Right lobe of liver (tissue), 6 donors: Measurements from ENCODE around the gene RNF133. TPM values are rescaled to one million over a fixed set of nuclear protein-coding genes. Genes with fewer than 3 reads are reported as not detected.
A peak's percentile ranks its signal among the peaks of the same experiment; 100 is the strongest.

Source experiments
- ATAC-seq, 4 donors: fragments of 200-7000 bp; cut with Tn5 transposase; one replicate each; pipeline ENCODE4 v1.9.1; 2020; ENCODE audit warnings: mild to moderate bottlenecking in 4 of 4, moderate library complexity in 4 of 4
- DNase-seq, 3 donors: peaks; one replicate each; pipeline ENCODE4 v3.0.0-alpha.2; 2020
- H3K27ac ChIP-seq, 3 donors: fragments of 200-600 bp; one replicate each; pipeline ENCODE4 v1.8.0; 2022
- H3K27me3 ChIP-seq, 2 donors: fragments of 200-600 bp; one replicate each; pipeline ENCODE4 v1.8.0; 2022
- H3K36me3 ChIP-seq, 4 donors: fragments of 200-600 bp; sonication (generic) in 1 of 4; one replicate each; pipeline versions ENCODE4 v1.5.1 to v1.8.0; 2017 to 2022; ENCODE audit warnings: control low read depth in 1 of 4
- H3K4me1 ChIP-seq, 4 donors: fragments of 200-600 bp; sonication (generic) in 1 of 4; one replicate each; pipeline versions ENCODE4 v1.5.1 to v1.8.0; 2017 to 2022; ENCODE audit warnings: control low read depth in 1 of 4
- H3K4me3 ChIP-seq, 3 donors: fragments of 200-600 bp; one replicate each; pipeline ENCODE4 v1.8.0; 2022
- H3K9me3 ChIP-seq, 4 donors: fragments of 200-600 bp; sonication (generic) in 1 of 4; one replicate each; pipeline versions ENCODE4 v1.5.1 to v1.8.0; 2017 to 2022; ENCODE audit warnings: control low read depth in 1 of 4
- POLR2A ChIP-seq: fragments of 450-650 bp; IDR thresholded peaks from one replicate; pipeline ENCODE4 v1.6.1; 2017; ENCODE audit warnings: antibody characterized with exemption, mild to moderate bottlenecking
- WGBS: methylation state at CpG from one replicate; pipeline ENCODE4 v1.1.6; 2018; ENCODE audit warnings: low coverage, low lambda C conversion rate; ENCODE audit not compliant: insufficient coverage; ENCODE audit errors: missing lambda C conversion rate; 5-methylcytosine and 5-hydroxymethylcytosine counted together
- intact Hi-C, 2 donors: fragments of 100-400 bp; cut with DNase I; formaldehyde crosslinking; loops; one replicate each; pipeline versions ENCODE4 v1.11.2 to v1.14.1; 2022
- small RNA-seq, 2 experiments: library from RNA; depleted of rRNA; stranded (forward); fragments of <200 nt; gene quantifications; one replicate each; pipeline ENCODE3, GENCODE V24; 2016
- total RNA-seq, 6 experiments: library from RNA; depleted of rRNA in 2 of 6; stranded (reverse); fragments of >200 nt in 2 of 6; fragmentation: NEBNext Ultra II Directional in 3 of 6; extraction: Animal tissue kit (Norgen Biotek cat#: 25700) in 3 of 6; gene quantifications; one replicate each; pipeline versions ENCODE4 v1.1.0 to v1.2.4, GENCODE V29; 2016 to 2023
- TF ChIP-seq, protein P1 (sequence below), 4 donors: fragments of 200-600 bp in 3 of 4; fragments of 450-650 bp in 1 of 4; IDR thresholded peaks; one replicate each; pipeline versions ENCODE4 v1.5.1 to v1.8.0; 2016 to 2022; ENCODE audit warnings: antibody characterized with exemption in 4 of 4, mild to moderate bottlenecking in 2 of 4
- donor health status: DM: no; HTN: yes; CAD: no.
- donor health status: DM: no; HTN: no; CAD: no.
- donor health status: DM: no; HTN: no; CAD: no.
- donor health status: DM: no; HTN: yes; CAD: no.
- donor health status: DM: no; HTN: yes; CAD: no.

RNF133 gene
- total RNA-seq, 6 experiments from 2014 or later: 0.22 to 0.74 (median 0.35) TPM; not detected in 1

DNA sequence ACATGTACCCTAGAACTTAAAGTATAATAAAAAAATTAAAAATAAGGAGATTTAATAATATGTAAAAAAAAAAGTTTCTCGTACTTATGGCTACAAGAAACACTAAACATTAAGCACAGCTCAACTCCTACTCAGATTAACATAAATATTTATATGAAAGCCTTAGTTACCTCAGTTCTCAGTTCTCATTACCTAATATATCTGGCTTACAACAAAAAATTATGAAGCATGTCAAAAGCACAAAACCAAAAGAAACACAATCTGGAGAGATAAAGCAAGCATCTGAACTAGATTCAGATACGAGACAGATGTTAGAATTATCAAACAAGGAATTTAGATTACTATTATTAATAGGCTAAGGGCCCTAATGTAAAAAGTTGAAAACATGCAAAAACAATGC, 40.1 kb downstream of the RNF133 start:
- TF ChIP-seq, protein P1, sequence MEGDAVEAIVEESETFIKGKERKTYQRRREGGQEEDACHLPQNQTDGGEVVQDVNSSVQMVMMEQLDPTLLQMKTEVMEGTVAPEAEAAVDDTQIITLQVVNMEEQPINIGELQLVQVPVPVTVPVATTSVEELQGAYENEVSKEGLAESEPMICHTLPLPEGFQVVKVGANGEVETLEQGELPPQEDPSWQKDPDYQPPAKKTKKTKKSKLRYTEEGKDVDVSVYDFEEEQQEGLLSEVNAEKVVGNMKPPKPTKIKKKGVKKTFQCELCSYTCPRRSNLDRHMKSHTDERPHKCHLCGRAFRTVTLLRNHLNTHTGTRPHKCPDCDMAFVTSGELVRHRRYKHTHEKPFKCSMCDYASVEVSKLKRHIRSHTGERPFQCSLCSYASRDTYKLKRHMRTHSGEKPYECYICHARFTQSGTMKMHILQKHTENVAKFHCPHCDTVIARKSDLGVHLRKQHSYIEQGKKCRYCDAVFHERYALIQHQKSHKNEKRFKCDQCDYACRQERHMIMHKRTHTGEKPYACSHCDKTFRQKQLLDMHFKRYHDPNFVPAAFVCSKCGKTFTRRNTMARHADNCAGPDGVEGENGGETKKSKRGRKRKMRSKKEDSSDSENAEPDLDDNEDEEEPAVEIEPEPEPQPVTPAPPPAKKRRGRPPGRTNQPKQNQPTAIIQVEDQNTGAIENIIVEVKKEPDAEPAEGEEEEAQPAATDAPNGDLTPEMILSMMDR (IDR thresholded peaks at IDR 0.05): no peak
- TF ChIP-seq POLR2A: no peak
- H3K27me3 ChIP-seq: no peaks in the 10 kb centered on the region
- H3K4me3 ChIP-seq: no peak overlapping the region
- 62% methylated on average over 2 of the region's 2 CpGs for WGBS
- H3K4me1 ChIP-seq: no peaks in the 10 kb centered on the region
- intact Hi-C loops: no loop called here
- ATAC-seq: no peak
- H3K9me3 ChIP-seq: no peaks in the 10 kb centered on the region
- no peaks in the 10 kb centered on the region for H3K36me3 ChIP-seq
- DNase-seq: no peak
- no peak overlapping the region for H3K27ac ChIP-seq

DNA sequence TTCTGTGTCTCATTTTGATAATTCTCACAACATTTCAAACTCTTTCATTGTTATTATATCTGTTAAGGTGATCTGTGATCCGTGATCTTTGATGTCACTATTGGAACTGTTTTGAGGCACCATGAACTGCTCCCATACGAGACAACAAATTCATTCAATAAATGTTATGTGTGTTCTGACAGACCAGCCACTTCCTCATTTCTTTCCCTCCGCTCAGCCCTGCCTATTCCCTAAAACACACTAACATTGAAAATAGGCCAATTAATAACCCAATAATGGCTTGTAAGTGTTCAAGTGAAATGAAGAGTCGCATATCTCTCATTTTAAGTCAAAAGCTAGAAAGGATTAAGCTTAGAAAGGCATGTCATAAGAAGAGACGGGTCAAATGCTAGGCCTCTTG, 45.2 kb downstream of the RNF133 start:
- no peaks in the 10 kb centered on the region for H3K9me3 ChIP-seq
- no peak overlapping the region for H3K27ac ChIP-seq
- no peak for TF ChIP-seq POLR2A
- TF ChIP-seq, protein P1 (IDR thresholded peaks at IDR 0.05): no peak
- 84% methylated on average over 5 of the region's 5 CpGs for WGBS
- DNase-seq (no peak), ATAC-seq (no peak)
- H3K27me3 ChIP-seq: no peaks in the 10 kb centered on the region
- H3K4me1 ChIP-seq: no peaks in the 10 kb centered on the region
- H3K36me3 ChIP-seq: no peaks in the 10 kb centered on the region
- no peak overlapping the region for H3K4me3 ChIP-seq
- intact Hi-C loops: no loop called here

DNA sequence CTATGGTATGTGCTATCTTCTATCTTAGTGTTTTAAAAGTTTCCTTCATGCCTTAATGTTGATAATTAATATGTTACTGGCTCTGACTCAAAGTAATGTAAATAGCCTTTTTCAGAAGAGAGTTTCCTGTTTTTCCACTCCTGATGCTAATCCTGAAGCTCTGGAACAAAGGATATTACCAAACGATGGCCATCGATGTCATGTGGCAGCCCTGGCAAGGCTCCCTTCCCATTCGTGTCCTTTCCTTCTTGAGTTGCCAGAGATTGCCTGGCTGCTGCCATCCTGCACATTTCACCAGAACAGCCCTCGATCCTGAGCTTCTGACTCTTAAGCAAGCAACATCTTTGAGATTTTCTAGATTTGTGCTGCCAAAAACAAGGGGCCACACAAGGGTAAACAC, 46.0 kb downstream of the RNF133 start:
- TF ChIP-seq, protein P1 (IDR thresholded peaks at IDR 0.05): no peak
- TF ChIP-seq POLR2A: no peak
- DNase-seq (no peak), ATAC-seq (peak in 2 of 4 donors; percentile 20 to 45)
- Histone ChIP-seq H3K9me3 (no peaks in the 10 kb centered on the region), H3K4me1 (no peaks in the 10 kb centered on the region), H3K36me3 (no peaks in the 10 kb centered on the region), H3K27me3 (no peaks in the 10 kb centered on the region), H3K27ac (no peak overlapping the region), H3K4me3 (no peak overlapping the region)
- WGBS: 52% methylated on average over 4 of the region's 4 CpGs
- intact Hi-C loops: no loop called here

DNA sequence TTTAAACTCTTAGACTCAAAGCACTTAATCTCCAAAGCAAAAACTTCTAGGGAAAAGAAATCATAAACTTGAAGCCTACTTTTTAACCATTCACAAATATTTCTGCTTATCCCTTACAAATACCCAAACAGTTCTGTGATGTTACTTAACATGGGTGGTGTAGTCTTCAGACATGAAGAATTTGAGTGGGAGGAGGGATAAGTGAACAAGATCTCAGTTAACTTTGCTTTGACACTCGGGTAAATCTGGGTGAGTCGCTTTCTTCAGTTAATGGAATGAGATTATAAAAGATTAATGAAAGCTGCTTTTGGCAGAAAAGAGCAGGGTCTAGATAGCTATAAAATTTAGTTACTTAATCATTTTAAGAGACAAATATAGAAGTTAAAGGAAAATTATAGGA, 47.5 kb downstream of the RNF133 start:
- DNase-seq: no peak
- Histone ChIP-seq H3K36me3 (no peaks in the 10 kb centered on the region), H3K27me3 (no peaks in the 10 kb centered on the region), H3K4me1 (no peaks in the 10 kb centered on the region), H3K4me3 (no peak overlapping the region), H3K9me3 (no peaks in the 10 kb centered on the region), H3K27ac (no peak overlapping the region)
- 71% methylated on average over 2 of the region's 2 CpGs for WGBS
- intact Hi-C loops: no loop called here
- ATAC-seq: no peak
- TF ChIP-seq, protein P1 (IDR thresholded peaks at IDR 0.05): no peak
- no peak for TF ChIP-seq POLR2A

Small RNA genes lying within 50 kb of the gene (small RNA-seq; reads per million reads assigned to genes)
- gene AC006463.1: 0 reads per million in 2 experiments

Other genes starting within 250 kb of the RNF133 start
- gene RNF148, start 3.8 kb upstream of the RNF133 start, total RNA-seq: under 1 TPM; 0.25 to 0.68 (median 0.33) TPM
- gene CADPS2, start 187.3 kb upstream of the RNF133 start, total RNA-seq: 10 to 100 TPM in 2 of 6 experiments, 1 to 10 TPM in 4; 7.6 to 14.7 (median 9.4) TPM